GM18505 (cell line): Measurements from ENCODE around the gene DRAM2.
A peak's percentile ranks its signal among the peaks of the same experiment; 100 is the strongest.
"Not testable (repeated sequence)": the region's sequence is repeated elsewhere in the genome, so short reads cannot be mapped to it uniquely, and the experiment has no call there.

Source experiments
- ATAC-seq: cut with Tn5 transposase; IDR thresholded peaks from one replicate; pipeline ENCODE4 v1.9.1; 2021; ENCODE audit not compliant: unreplicated experiment
- POLR2A ChIP-seq: IDR thresholded peaks from 4 replicates; pipeline ENCODE4 v1.6.1; 2011; ENCODE audit warnings: borderline replicate concordance; ENCODE audit not compliant: insufficient read depth, insufficient read length; ENCODE audit errors: extremely low read depth

Gene DRAM2

GRCh38 chr1:111131693-111132092, 8.2 kb downstream of the DRAM2 start:
- no peak for TF ChIP-seq POLR2A
- no peak for ATAC-seq

- no peak for ATAC-seq
- no peak for TF ChIP-seq POLR2A
Observed at GRCh38 chr1:111129376-111129775, 10.5 kb downstream of the DRAM2 start.

- peak; percentile 11 for TF ChIP-seq POLR2A
- ATAC-seq, result peak; percentile 78
Observed at GRCh38 chr1:111127923-111128643, 11.8 kb downstream of the DRAM2 start.

- no peak for ATAC-seq
- TF ChIP-seq POLR2A, result no peak
Observed at GRCh38 chr1:111126354-111126753, 13.5 kb downstream of the DRAM2 start.

GRCh38 chr1:111116496-111116895, 23.4 kb downstream of the DRAM2 start:
- no peak for ATAC-seq
- TF ChIP-seq POLR2A, result no peak

- no peak for ATAC-seq
- no peak for TF ChIP-seq POLR2A
Observed at GRCh38 chr1:111110197-111110899, 29.5 kb downstream of the DRAM2 start.

GRCh38 chr1:111104981-111105380, 34.9 kb downstream of the DRAM2 start:
- TF ChIP-seq POLR2A, result no peak
- ATAC-seq, result no peak

GRCh38 chr1:111101854-111102642, 37.8 kb downstream of the DRAM2 start:
- ATAC-seq, result no peak
- TF ChIP-seq POLR2A, result no peak

- no peak for TF ChIP-seq POLR2A
Observed at GRCh38 chr1:111099289-111099688, 40.6 kb downstream of the DRAM2 start.

GRCh38 chr1:111097356-111098099, 42.4 kb downstream of the DRAM2 start:
- no peak for ATAC-seq
- no peak for TF ChIP-seq POLR2A

More at GRCh38 chr1:111099289-111099688, 40.6 kb downstream of the DRAM2 start:
- ATAC-seq, result no peak

GRCh38 chr1:111095421-111095820, 44.5 kb downstream of the DRAM2 start:
- ATAC-seq, result not testable (repeated sequence)

- no peak for ATAC-seq
- TF ChIP-seq POLR2A, result no peak
Observed at GRCh38 chr1:111089638-111090037, 50.3 kb downstream of the DRAM2 start.

- no peak for ATAC-seq
- no peak for TF ChIP-seq POLR2A
Observed at GRCh38 chr1:111085676-111086075, 54.2 kb downstream of the DRAM2 start.
